IMR-90 (cell line): ENCODE data around the gene MDFI. TPM values are rescaled to one million over a fixed set of nuclear protein-coding genes. Genes with fewer than 3 reads are reported as not detected.
A peak's percentile ranks its signal among the peaks of the same experiment; 100 is the strongest.

Experiments used
- ATAC-seq: fragments of 200-7000 bp; cut with Tn5 transposase; 2 replicates; pipeline ENCODE4 v1.9.1; 2020; ENCODE audit warnings: low read depth, mild to moderate bottlenecking, moderate library complexity
- BruUV-seq: library from RNA; stranded (reverse); fragments of 400-500 nt; replicated peaks from 2 replicates; lab custom pipeline; 2021; lab: Mats Ljungman, UMichigan
- CTCF ChIA-PET: fragments of 300-600 bp; formaldehyde crosslinking; extraction: SDS; loops from one replicate; lab custom pipeline; 2021; ENCODE audit warnings: antibody characterized with exemption; lab: Yijun Ruan, JAX
- POLR2A ChIA-PET: fragments of 300-600 bp; sonication (Branson Sonifier 250); formaldehyde crosslinking; loops from one replicate; lab custom pipeline; 2022; ENCODE audit warnings: antibody characterized with exemption; ENCODE audit not compliant: unreplicated experiment; lab: Charles Lee
- DNase-seq: peaks from one replicate; pipeline ENCODE4 v3.0.0; 2013
- H2AFZ ChIP-seq: replicated peaks from 2 replicates; pipeline ENCODE3; 2013; ENCODE audit warnings: low read length, mild to moderate bottlenecking; ENCODE audit not compliant: poor library complexity
- H2AK5ac ChIP-seq: 2 replicates; pipeline ENCODE4 v1.6.1; 2013; ENCODE audit warnings: low read depth, low read length, inconsistent platforms
- H2AK9ac ChIP-seq: replicated peaks from 2 replicates; pipeline ENCODE3; 2013; ENCODE audit warnings: mild to moderate bottlenecking, low read depth, low read length, moderate library complexity; ENCODE audit not compliant: poor library complexity
- H2BK120ac ChIP-seq: 2 replicates; pipeline ENCODE4 v1.6.1; 2013; ENCODE audit warnings: low read depth, low read length, inconsistent platforms
- H2BK15ac ChIP-seq: 3 replicates; pipeline ENCODE4 v1.6.1; 2013; ENCODE audit warnings: low read depth, low read length, inconsistent platforms
- H2BK20ac ChIP-seq: 2 replicates; pipeline ENCODE4 v1.6.1; 2013; ENCODE audit warnings: low read depth, mild to moderate bottlenecking, inconsistent platforms, low read length, moderate library complexity
- H2BK5ac ChIP-seq: 2 replicates; pipeline ENCODE4 v1.6.1; 2013; ENCODE audit warnings: mild to moderate bottlenecking, low read depth, low read length, inconsistent platforms; ENCODE audit not compliant: poor library complexity, severe bottlenecking
- H3K14ac ChIP-seq: replicated peaks from 2 replicates; pipeline ENCODE4 v1.6.1; 2013; ENCODE audit warnings: low read depth, low read length, inconsistent platforms
- H3K18ac ChIP-seq: 2 replicates; pipeline ENCODE4 v1.6.1; 2013; ENCODE audit warnings: low read depth, low read length, control low read depth
- H3K23ac ChIP-seq: 2 replicates; pipeline ENCODE4 v1.6.1; 2013; ENCODE audit warnings: low read depth, low read length, inconsistent platforms
- H3K27ac ChIP-seq: 2 replicates; pipeline ENCODE4 v1.5.1; 2013; ENCODE audit warnings: mild to moderate bottlenecking, control low read depth, low read length; ENCODE audit not compliant: insufficient read depth
- H3K27me3 ChIP-seq: 2 replicates; pipeline ENCODE4 v1.6.1; 2013; ENCODE audit warnings: low read length; ENCODE audit not compliant: control insufficient read depth, insufficient read depth
- H3K36me3 ChIP-seq: 2 replicates; pipeline ENCODE4 v1.6.1; 2013; ENCODE audit warnings: low read length, mixed read lengths; ENCODE audit not compliant: control insufficient read depth, insufficient read depth
- H3K4ac ChIP-seq: 2 replicates; pipeline ENCODE4 v1.6.1; 2013; ENCODE audit warnings: low read depth, low read length, inconsistent platforms
- H3K4me1 ChIP-seq: 2 replicates; pipeline ENCODE4 v1.6.1; 2013; ENCODE audit warnings: low read length, mixed read lengths; ENCODE audit not compliant: control insufficient read depth, insufficient read depth
- H3K4me2 ChIP-seq: 2 replicates; pipeline ENCODE4 v1.6.1; 2013; ENCODE audit warnings: low read depth, mild to moderate bottlenecking, control low read depth, low read length, moderate library complexity
- H3K4me3 ChIP-seq: 2 replicates; pipeline ENCODE4 v1.5.1; 2013; ENCODE audit warnings: low read depth, mild to moderate bottlenecking, control low read depth, low read length, moderate library complexity; ENCODE audit not compliant: insufficient read depth
- H3K56ac ChIP-seq: 2 replicates; pipeline ENCODE4 v1.6.1; 2013; ENCODE audit warnings: low read length, inconsistent platforms; ENCODE audit not compliant: insufficient read depth; ENCODE audit errors: extremely low read depth
- H3K79me1 ChIP-seq, 2 experiments: 2 replicates each; pipeline ENCODE4 v1.6.1; 2013; ENCODE audit warnings: low read length in 2 of 2, inconsistent platforms in 1 of 2, low read depth in 1 of 2
- H3K9ac ChIP-seq: 2 replicates; pipeline ENCODE4 v1.6.1; 2013; ENCODE audit warnings: low read depth, low read length, control low read depth
- H3K9me1 ChIP-seq: 2 replicates; pipeline ENCODE4 v1.6.1; 2013; ENCODE audit warnings: low read length, inconsistent platforms; ENCODE audit not compliant: insufficient read depth
- H3K9me3 ChIP-seq: 2 replicates; pipeline ENCODE4 v1.6.1; 2013; ENCODE audit warnings: low read length; ENCODE audit not compliant: control insufficient read depth, insufficient read depth
- H4K20me1 ChIP-seq: 2 replicates; pipeline ENCODE4 v1.6.1; 2013; ENCODE audit warnings: low read length, inconsistent platforms; ENCODE audit not compliant: insufficient read depth
- H4K5ac ChIP-seq: 2 replicates; pipeline ENCODE4 v1.6.1; 2013; ENCODE audit warnings: mild to moderate bottlenecking, low read depth, low read length, control low read depth
- H4K8ac ChIP-seq, 2 experiments: 2 replicates each; pipeline ENCODE4 v1.6.1; 2013; ENCODE audit warnings: low read depth in 2 of 2, low read length in 2 of 2, control low read depth in 1 of 2, inconsistent platforms in 1 of 2
- H4K91ac ChIP-seq: 2 replicates; pipeline ENCODE4 v1.6.1; 2013; ENCODE audit warnings: low read depth, low read length, inconsistent platforms; ENCODE audit not compliant: insufficient read depth
- FOS ChIP-seq: fragments of 150-350 bp; IDR thresholded peaks from 2 replicates; pipeline ENCODE4 v1.6.1; 2016; ENCODE audit warnings: low read depth, low read length
- RCOR1 ChIP-seq: IDR thresholded peaks from 2 replicates; pipeline ENCODE4 v1.6.1; 2012; ENCODE audit warnings: mild to moderate bottlenecking, low read length, improper control_type of control experiment; ENCODE audit not compliant: insufficient replicate concordance
- RFX5 ChIP-seq: IDR thresholded peaks from 2 replicates; pipeline ENCODE4 v1.8.0; 2012; ENCODE audit warnings: low read depth, mild to moderate bottlenecking, low read length, moderate library complexity
- WGBS, 2 experiments: methylation state at CpG; one replicate each; pipeline versions ENCODE4 v1.1.5 to v1.1.7; 2013; ENCODE audit warnings: missing lambda C conversion rate in 2 of 2; ENCODE audit not compliant: insufficient read length in 1 of 2; ENCODE audit errors: extremely low coverage in 2 of 2; 5-methylcytosine and 5-hydroxymethylcytosine counted together
- dilution Hi-C: fragments of 300-500 bp; cut with HindIII; formaldehyde crosslinking; loops from one replicate; pipeline ENCODE4 v1.14.3; 2018; ENCODE audit warnings: low sequenced_read_pairs; ENCODE audit not compliant: unreplicated experiment
- in situ Hi-C: fragments of 300-500 bp; cut with MboI; formaldehyde crosslinking; loops from 3 replicates; pipeline ENCODE4 v1.14.3; 2019; ENCODE audit warnings: low sequenced_read_pairs, inconsistent platforms, mixed read lengths
- intact Hi-C: fragments of 100-400 bp; cut with micrococcal nuclease; formaldehyde crosslinking; loops from 2 replicates; pipeline ENCODE4 v1.10.0; 2022
- polyA plus RNA-seq, 3 experiments: library from polyadenylated mRNA; depleted of rRNA; stranded (reverse); fragments of >200 nt; gene quantifications; 2 replicates each; pipeline ENCODE4 v1.2.3, GENCODE V29; 2012; ENCODE audit warnings: low replicate concordance in 1 of 3
- total RNA-seq: library from RNA; depleted of rRNA; stranded (reverse); fragments of >200 nt; gene quantifications from 2 replicates; pipeline ENCODE4 v1.2.3, GENCODE V29; 2012

MDFI gene
- total and polyA plus RNA-seq, 2 of the 4 experiments (the other 2 are of a cell fraction): 0.18 to 0.29 TPM

DNA sequence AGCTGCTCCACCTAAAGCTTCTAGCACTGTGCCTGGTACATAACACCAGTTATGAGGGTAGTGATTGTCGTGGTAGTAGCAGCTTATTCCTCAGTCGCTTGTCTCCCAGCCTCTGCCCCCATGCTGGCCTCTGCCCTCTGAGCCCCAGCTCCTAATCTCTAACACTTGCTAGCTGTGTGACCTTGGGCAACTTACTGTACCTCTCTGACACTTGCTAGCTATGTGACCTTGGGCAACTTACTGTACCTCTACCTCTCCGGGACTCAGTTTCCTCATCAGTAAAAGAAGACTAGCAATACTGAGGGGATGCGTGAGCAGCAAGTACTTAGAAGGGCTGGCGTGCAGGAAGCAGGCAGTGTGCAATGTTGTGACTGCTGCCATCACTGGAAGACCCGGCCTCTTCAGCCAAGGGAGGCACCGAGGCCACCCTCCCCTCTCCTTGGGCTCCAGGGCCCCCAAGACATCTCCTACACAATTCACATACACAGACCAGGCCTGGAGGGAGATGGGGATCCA, 9.9 kb downstream of the MDFI start:
- in situ Hi-C loops (no loop called here), dilution Hi-C loops (no loop called here), intact Hi-C loops (no loop called here)
- H2BK15ac ChIP-seq: no peak overlapping the region
- TF ChIP-seq RFX5: no peak
- TF ChIP-seq FOS: no peak
- TF ChIP-seq RCOR1: no peak
- no peak overlapping the region for H2AK5ac ChIP-seq
- no peaks in the 10 kb centered on the region for H3K9me1 ChIP-seq
- H3K9me3 ChIP-seq: no peaks in the 10 kb centered on the region
- H3K56ac ChIP-seq: no peak overlapping the region
- H3K4ac ChIP-seq: no peak overlapping the region
- H3K23ac ChIP-seq: no peak overlapping the region
- peak overlapping the region; percentile 43 for H2AFZ ChIP-seq
- no peak overlapping the region for H3K9ac ChIP-seq
- no peak overlapping the region for H4K8ac ChIP-seq
- ChIA-PET POLR2A (no interaction called here), CTCF (no interaction called here)
- no peak overlapping the region for H3K14ac ChIP-seq
- no peaks in the 10 kb centered on the region for H3K4me1 ChIP-seq
- H3K79me1 ChIP-seq: no peaks in the 10 kb centered on the region
- no peak overlapping the region for H2BK5ac ChIP-seq
- H2BK20ac ChIP-seq: no peak overlapping the region
- H3K27me3 ChIP-seq: peaks cover 60% of the 10 kb centered on the region
- no peak overlapping the region for H2AK9ac ChIP-seq
- ATAC-seq: no peak
- H3K36me3 ChIP-seq: no peaks in the 10 kb centered on the region
- H3K27ac ChIP-seq: no peak overlapping the region
- no peak overlapping the region for H3K4me2 ChIP-seq
- no peak overlapping the region for H4K91ac ChIP-seq
- WGBS, 2 experiments: no CpG with 5 or more reads among the region's 7 CpGs
- H3K18ac ChIP-seq: no peak overlapping the region
- no peak overlapping the region for H2BK120ac ChIP-seq
- no peaks in the 10 kb centered on the region for H4K20me1 ChIP-seq
- DNase-seq: no peak
- H3K4me3 ChIP-seq: no peak overlapping the region
- no peak overlapping the region for H4K5ac ChIP-seq
- BruUV-seq: no TSS peak
